Mesendoderm (in vitro differentiated cells): ENCODE measurements around the gene UBXN2A.
"Not testable (repeated sequence)": the region's sequence is repeated elsewhere in the genome, so short reads cannot be mapped to it uniquely, and the experiment has no call there.

Experiments
- DNase-seq: peaks from one replicate; pipeline ENCODE4 v3.0.0; 2013
- H2AK5ac ChIP-seq: 2 replicates; pipeline ENCODE4 v1.6.1; 2013; ENCODE audit warnings: low read length, inconsistent platforms
- H2BK120ac ChIP-seq: 2 replicates; pipeline ENCODE4 v1.6.1; 2013; ENCODE audit warnings: low read depth, mild to moderate bottlenecking, low read length, moderate library complexity, mixed read lengths
- H2BK15ac ChIP-seq: replicated peaks from 2 replicates; pipeline ENCODE4 v1.6.1; 2013; ENCODE audit warnings: low read depth, mild to moderate bottlenecking, moderate library complexity
- H2BK5ac ChIP-seq: 2 replicates; pipeline ENCODE4 v1.6.1; 2013; ENCODE audit warnings: low read length, inconsistent platforms
- H3K18ac ChIP-seq: 2 replicates; pipeline ENCODE4 v1.6.1; 2013; ENCODE audit warnings: mild to moderate bottlenecking, low read length, mixed read lengths
- H3K23ac ChIP-seq: one replicate; pipeline ENCODE4 v1.6.1; 2013; ENCODE audit warnings: low read length
- H3K27ac ChIP-seq: 2 replicates; pipeline ENCODE4 v1.5.1; 2013; ENCODE audit warnings: low read depth, mild to moderate bottlenecking, inconsistent platforms, low read length, moderate library complexity
- H3K27me3 ChIP-seq: 2 replicates; pipeline ENCODE4 v1.6.1; 2013; ENCODE audit warnings: low read length, control low read depth, mild to moderate bottlenecking, inconsistent platforms; ENCODE audit not compliant: insufficient read depth, poor library complexity
- H3K36me3 ChIP-seq: 2 replicates; pipeline ENCODE4 v1.6.1; 2013; ENCODE audit warnings: low read length, inconsistent platforms; ENCODE audit not compliant: control insufficient read depth, insufficient read depth
- H3K4ac ChIP-seq: one replicate; pipeline ENCODE4 v1.6.1; 2013; ENCODE audit warnings: low read depth, mild to moderate bottlenecking, low read length, moderate library complexity
- H3K4me1 ChIP-seq: 2 replicates; pipeline ENCODE4 v1.6.1; 2013; ENCODE audit warnings: low read depth, low read length, inconsistent platforms; ENCODE audit not compliant: control insufficient read depth
- H3K4me2 ChIP-seq: 2 replicates; pipeline ENCODE4 v1.6.1; 2013; ENCODE audit warnings: low read length
- H3K4me3 ChIP-seq: 2 replicates; pipeline ENCODE4 v1.5.1; 2013; ENCODE audit warnings: mild to moderate bottlenecking, low read length
- H3K56ac ChIP-seq: one replicate; pipeline ENCODE4 v1.6.1; 2013; ENCODE audit warnings: low read length
- H3K79me1 ChIP-seq: 2 replicates; pipeline ENCODE4 v1.6.1; 2013; ENCODE audit warnings: low read length, inconsistent platforms
- H3K79me2 ChIP-seq: 2 replicates; pipeline ENCODE4 v1.6.1; 2013; ENCODE audit warnings: mild to moderate bottlenecking, low read length; ENCODE audit not compliant: control insufficient read depth, insufficient read depth
- H3K9ac ChIP-seq: 2 replicates; pipeline ENCODE4 v1.6.1; 2013; ENCODE audit warnings: low read length, inconsistent platforms
- H4K5ac ChIP-seq: one replicate; pipeline ENCODE4 v1.6.1; 2013; ENCODE audit warnings: low read length
- H4K8ac ChIP-seq: one replicate; pipeline ENCODE4 v1.6.1; 2013; ENCODE audit warnings: low read depth, mild to moderate bottlenecking, control low read depth, low read length, moderate library complexity
- WGBS: extraction: QIAGEN DNeasy Blood & Tissue Kit; methylation state at CpG from one replicate; pipeline ENCODE4 v1.1.7; 2013; ENCODE audit warnings: low lambda C conversion rate, missing lambda C conversion rate; ENCODE audit not compliant: insufficient coverage; ENCODE audit errors: extremely low coverage; 5-methylcytosine and 5-hydroxymethylcytosine counted together

Gene UBXN2A

GRCh38 chr2:24014902-24015301 is 74.6 kb downstream of the UBXN2A start:
- no CpG with 5 or more reads among the region's 6 CpGs for WGBS
- not testable (repeated sequence) for H2BK120ac ChIP-seq, H4K5ac ChIP-seq, H3K4me2 ChIP-seq, H2BK5ac ChIP-seq, H3K4me3 ChIP-seq, H3K79me1 ChIP-seq, H3K27ac ChIP-seq, H3K4me1 ChIP-seq, H3K36me3 ChIP-seq, H2AK5ac ChIP-seq, H3K4ac ChIP-seq, H2BK15ac ChIP-seq, H3K9ac ChIP-seq, H4K8ac ChIP-seq, DNase-seq, H3K56ac ChIP-seq, H3K27me3 ChIP-seq, H3K23ac ChIP-seq, H3K79me2 ChIP-seq, H3K18ac ChIP-seq

- WGBS = no CpG with 5 or more reads among the region's 11 CpGs
- Histone ChIP-seq H3K27ac (no peak overlapping the region), H3K36me3 (no peaks in the 10 kb centered on the region)
These were observed 75.5 kb downstream of the UBXN2A start for GRCh38 chr2:24015562-24016375.

GRCh38 chr2:24016376-24016761 is 76.1 kb downstream of the UBXN2A start:
- Histone ChIP-seq H2BK120ac (no peak overlapping the region), H3K4me3 (no peak overlapping the region), H3K56ac (no peak overlapping the region), H3K36me3 (no peaks in the 10 kb centered on the region), H4K5ac (no peak overlapping the region), H2AK5ac (no peak overlapping the region), H2BK15ac (no peak overlapping the region), H3K9ac (no peak overlapping the region), H3K27me3 (no peaks in the 10 kb centered on the region), H3K27ac (no peak overlapping the region), H2BK5ac (no peak overlapping the region), H3K23ac (no peak overlapping the region), H3K79me2 (no peaks in the 10 kb centered on the region), H3K18ac (no peak overlapping the region), H3K4me2 (no peak overlapping the region), H3K4ac (no peak overlapping the region), H4K8ac (no peak overlapping the region), H3K79me1 (no peaks in the 10 kb centered on the region), H3K4me1 (no peaks in the 10 kb centered on the region)
- DNase-seq = no peak
- no CpG with 5 or more reads among the region's 9 CpGs for WGBS

More at GRCh38 chr2:24015562-24016375, 75.5 kb downstream of the UBXN2A start:
- H3K23ac ChIP-seq = no peak overlapping the region
- H2AK5ac ChIP-seq = no peak overlapping the region
- no peak for DNase-seq
- no peak overlapping the region for H3K9ac ChIP-seq
- H3K56ac ChIP-seq = no peak overlapping the region
- no peak overlapping the region for H2BK5ac ChIP-seq
- H3K79me1 ChIP-seq = no peaks in the 10 kb centered on the region
- no peak overlapping the region for H4K8ac ChIP-seq
- H2BK15ac ChIP-seq = no peak overlapping the region
- H3K18ac ChIP-seq = no peak overlapping the region
- no peaks in the 10 kb centered on the region for H3K27me3 ChIP-seq
- H3K4me2 ChIP-seq = no peak overlapping the region
- H3K4me3 ChIP-seq = no peak overlapping the region
- H3K4ac ChIP-seq = no peak overlapping the region
- no peak overlapping the region for H2BK120ac ChIP-seq
- H3K4me1 ChIP-seq = no peaks in the 10 kb centered on the region
- no peaks in the 10 kb centered on the region for H3K79me2 ChIP-seq
- no peak overlapping the region for H4K5ac ChIP-seq

GRCh38 chr2:24016853-24017703 is 76.8 kb downstream of the UBXN2A start:
- Histone ChIP-seq H3K27ac (no peak overlapping the region), H2BK15ac (no peak overlapping the region), H3K79me2 (no peaks in the 10 kb centered on the region), H3K4ac (no peak overlapping the region), H3K36me3 (no peaks in the 10 kb centered on the region), H3K9ac (no peak overlapping the region), H3K23ac (no peak overlapping the region), H3K27me3 (no peaks in the 10 kb centered on the region), H4K8ac (no peak overlapping the region), H3K4me2 (no peak overlapping the region), H3K79me1 (no peaks in the 10 kb centered on the region), H3K4me1 (no peaks in the 10 kb centered on the region), H3K56ac (no peak overlapping the region), H3K18ac (no peak overlapping the region), H2AK5ac (no peak overlapping the region), H2BK120ac (no peak overlapping the region), H4K5ac (no peak overlapping the region), H3K4me3 (no peak overlapping the region), H2BK5ac (no peak overlapping the region)
- no CpG with 5 or more reads among the region's 35 CpGs for WGBS
- DNase-seq = no peak

- Histone ChIP-seq H3K4me2 (no peak overlapping the region), H2AK5ac (no peak overlapping the region), H3K79me2 (no peaks in the 10 kb centered on the region), H3K4me1 (no peaks in the 10 kb centered on the region), H3K27me3 (no peaks in the 10 kb centered on the region), H3K4ac (no peak overlapping the region), H3K9ac (no peak overlapping the region), H3K23ac (no peak overlapping the region), H2BK15ac (no peak overlapping the region), H3K79me1 (no peaks in the 10 kb centered on the region), H3K4me3 (no peak overlapping the region), H3K27ac (no peak overlapping the region), H3K36me3 (no peaks in the 10 kb centered on the region), H2BK120ac (no peak overlapping the region), H3K56ac (no peak overlapping the region), H4K8ac (no peak overlapping the region), H4K5ac (no peak overlapping the region), H2BK5ac (no peak overlapping the region), H3K18ac (no peak overlapping the region)
- WGBS = no CpG with 5 or more reads among the region's 8 CpGs
- DNase-seq = no peak
These were observed 77.4 kb downstream of the UBXN2A start for GRCh38 chr2:24017711-24018110.
